ENCODE data around the gene KRTAP4-8.
"Not testable (repeated sequence)": the region's sequence is repeated elsewhere in the genome, so short reads cannot be mapped to it uniquely, and the experiment has no call there.

The KRTAP4-8 gene

GRCh38 chr17:41108728-41109386 lies 10.9 kb upstream of the KRTAP4-8 start:
- DNase-seq (ENCODE audit: low read depth), result not testable (repeated sequence)

- no peak for DNase-seq (ENCODE audit: low read depth)
Observed at GRCh38 chr17:41107941-41108450, 10.1 kb upstream of the KRTAP4-8 start.

GRCh38 chr17:41105347-41105746 lies 7.4 kb upstream of the KRTAP4-8 start, which contains the start of gene KRTAP4-9:
Gene KRTAP4-9, plus strand, starts transcription at chr17:41105389. Its CDS starts 0 bp downstream, at chr17:41105389.
- DNase-seq (ENCODE audit: low read depth), result not testable (repeated sequence)

GRCh38 chr17:41104386-41105038 lies 6.6 kb upstream of the KRTAP4-8 start:
- DNase-seq (ENCODE audit: low read depth), result peak; percentile 66

- DNase-seq (ENCODE audit: low read depth), result peak; percentile 8
Observed at GRCh38 chr17:41103896-41104295, 6.0 kb upstream of the KRTAP4-8 start.

GRCh38 chr17:41101586-41102259 lies 3.8 kb upstream of the KRTAP4-8 start, which contains the start of gene KRTAP4-16:
Gene KRTAP4-16, minus strand, starts transcription at chr17:41102209. Its CDS starts 0 bp downstream, at chr17:41102209.
- no peak for DNase-seq (ENCODE audit: low read depth)

- peak; percentile 20 for DNase-seq (ENCODE audit: low read depth)
Observed at GRCh38 chr17:41099682-41100480, 1.9 kb upstream of the KRTAP4-8 start.

- DNase-seq (ENCODE audit: low read depth), result no peak
Observed at GRCh38 chr17:41098481-41098880, 539 bp upstream of the KRTAP4-8 start.

GRCh38 chr17:41096055-41096454 lies 1.9 kb downstream of the KRTAP4-8 start:
- no peak for DNase-seq (ENCODE audit: low read depth)

- not testable (repeated sequence) for DNase-seq (ENCODE audit: low read depth)
Observed at GRCh38 chr17:41088760-41089352, 9.1 kb downstream of the KRTAP4-8 start.

- DNase-seq (ENCODE audit: low read depth), result not testable (repeated sequence)
Observed at GRCh38 chr17:41084100-41084856, 13.7 kb downstream of the KRTAP4-8 start, which contains the start of gene KRTAP4-7. Gene KRTAP4-7, plus strand, starts transcription at chr17:41084150. Its CDS starts 57 bp downstream, at chr17:41084207.

GRCh38 chr17:41083427-41083826 lies 14.5 kb downstream of the KRTAP4-8 start:
- DNase-seq (ENCODE audit: low read depth), result peak; percentile 39

- DNase-seq (ENCODE audit: low read depth), result no peak
Observed at GRCh38 chr17:41082626-41083025, 15.3 kb downstream of the KRTAP4-8 start.

GRCh38 chr17:41076788-41077187 lies 21.2 kb downstream of the KRTAP4-8 start:
- DNase-seq (ENCODE audit: low read depth), result no peak

GRCh38 chr17:41073676-41074075 lies 24.3 kb downstream of the KRTAP4-8 start:
- DNase-seq (ENCODE audit: low read depth), result no peak

GRCh38 chr17:41071606-41072360 lies 26.2 kb downstream of the KRTAP4-8 start:
- DNase-seq (ENCODE audit: low read depth), result no peak

GRCh38 chr17:41069031-41069430 lies 28.9 kb downstream of the KRTAP4-8 start:
- no peak for DNase-seq (ENCODE audit: low read depth)

- no peak for DNase-seq (ENCODE audit: low read depth)
Observed at GRCh38 chr17:41067281-41067680, 30.7 kb downstream of the KRTAP4-8 start.

GRCh38 chr17:41065829-41066624 lies 31.9 kb downstream of the KRTAP4-8 start, which contains the start of gene KRTAP2-4:
Gene KRTAP2-4, minus strand, starts transcription at chr17:41065879. Its CDS starts 34 bp downstream, at chr17:41065845.
- DNase-seq (ENCODE audit: low read depth), result peak; percentile 98
